HG02870 (cell line): Measurements from ENCODE around the gene RFX2.
"Not testable (repeated sequence)": the region's sequence is repeated elsewhere in the genome, so short reads cannot be mapped to it uniquely, and the experiment has no call there.

Experiments
- ATAC-seq: cut with Tn5 transposase; IDR thresholded peaks from one replicate; pipeline ENCODE4 v1.9.1; 2021; ENCODE audit warnings: mild to moderate bottlenecking, moderate library complexity; ENCODE audit not compliant: unreplicated experiment

Gene RFX2

GRCh38 chr19:5974721-5975387 lies 135.4 kb downstream of the RFX2 start:
- no peak for ATAC-seq

GRCh38 chr19:5973867-5974635 lies 136.2 kb downstream of the RFX2 start:
- no peak for ATAC-seq

GRCh38 chr19:5973376-5973775 lies 136.9 kb downstream of the RFX2 start:
- ATAC-seq: no peak

- ATAC-seq: no peak
Measured at GRCh38 chr19:5972355-5972731, 138.0 kb downstream of the RFX2 start.

- ATAC-seq: no peak
Measured at GRCh38 chr19:5971714-5972354, 138.5 kb downstream of the RFX2 start.

- no peak for ATAC-seq
Measured at GRCh38 chr19:5969476-5969875, 140.8 kb downstream of the RFX2 start.

- ATAC-seq: no peak
Measured at GRCh38 chr19:5968431-5969373, 141.6 kb downstream of the RFX2 start.

- ATAC-seq: no peak
Measured at GRCh38 chr19:5967994-5968430, 142.3 kb downstream of the RFX2 start.

- ATAC-seq: no peak
Measured at GRCh38 chr19:5967571-5967970, 142.7 kb downstream of the RFX2 start.

GRCh38 chr19:5966941-5967340 lies 143.4 kb downstream of the RFX2 start:
- no peak for ATAC-seq

GRCh38 chr19:5966215-5966614 lies 144.1 kb downstream of the RFX2 start:
- ATAC-seq: no peak

GRCh38 chr19:5964816-5965565 lies 145.3 kb downstream of the RFX2 start:
- no peak for ATAC-seq

- ATAC-seq: no peak
Measured at GRCh38 chr19:5963855-5964254, 146.4 kb downstream of the RFX2 start.

GRCh38 chr19:5963259-5963658 lies 147.0 kb downstream of the RFX2 start:
- not testable (repeated sequence) for ATAC-seq

GRCh38 chr19:5961969-5962945 lies 148.0 kb downstream of the RFX2 start:
- no peak for ATAC-seq

- ATAC-seq: not testable (repeated sequence)
Measured at GRCh38 chr19:5961641-5961968, 148.7 kb downstream of the RFX2 start.

- ATAC-seq: no peak
Measured at GRCh38 chr19:5960005-5961001, 150.0 kb downstream of the RFX2 start.
